HepG2 (cell line): ENCODE data around the gene TCF3. TPM values are rescaled to one million over a fixed set of nuclear protein-coding genes. Genes with fewer than 3 reads are reported as not detected.

ENCODE experiments used
- CEBPB ChIP-seq: IDR thresholded peaks from 2 replicates; pipeline ENCODE4 v1.6.1; 2011; ENCODE audit warnings: low read depth, low read length, improper control_type of control experiment, borderline replicate concordance
- FOXM1 ChIP-seq: sonication (generic); formaldehyde crosslinking; IDR thresholded peaks from 2 replicates; pipeline ENCODE4 v1.5.0; 2020; ENCODE audit warnings: missing genetic modification reagents
- GFI1 ChIP-seq: sonication (generic); formaldehyde crosslinking; IDR thresholded peaks from 2 replicates; pipeline ENCODE4 v1.5.0; 2020; ENCODE audit warnings: missing genetic modification reagents, mild to moderate bottlenecking, borderline replicate concordance
- HDAC1 ChIP-seq: sonication (generic); formaldehyde crosslinking; IDR thresholded peaks from 2 replicates; pipeline ENCODE4 v1.5.1; 2020; ENCODE audit warnings: mild to moderate bottlenecking, missing genetic modification reagents
- HOXD1 ChIP-seq: sonication (generic); formaldehyde crosslinking; IDR thresholded peaks from 2 replicates; pipeline ENCODE4 v1.5.0; 2020; ENCODE audit warnings: missing genetic modification reagents
- KMT2A ChIP-seq: sonication (generic); formaldehyde crosslinking; IDR thresholded peaks from 2 replicates; pipeline ENCODE4 v1.4.0; 2020; ENCODE audit warnings: missing genetic modification reagents
- MED8 ChIP-seq: sonication (generic); formaldehyde crosslinking; IDR thresholded peaks from 2 replicates; pipeline ENCODE4 v1.8.1; 2023; ENCODE audit warnings: mild to moderate bottlenecking, missing genetic modification reagents; ENCODE audit not compliant: insufficient replicate concordance
- PAF1 ChIP-seq: IDR thresholded peaks from 2 replicates; pipeline ENCODE4 v1.6.1; 2016; ENCODE audit warnings: missing genetic modification reagents, missing compliant biosample characterization
- RARA ChIP-seq: IDR thresholded peaks from 2 replicates; pipeline ENCODE4 v1.6.1; 2016; ENCODE audit warnings: missing genetic modification reagents, missing compliant biosample characterization
- RCOR2 ChIP-seq: IDR thresholded peaks from 2 replicates; pipeline ENCODE4 v1.6.1; 2016; ENCODE audit warnings: missing biosample characterization, missing genetic modification reagents
- RELA ChIP-seq: sonication (generic); formaldehyde crosslinking; IDR thresholded peaks from 2 replicates; pipeline ENCODE4 v1.4.0; 2020; ENCODE audit warnings: missing genetic modification reagents
- RFXAP ChIP-seq: sonication (generic); formaldehyde crosslinking; IDR thresholded peaks from 2 replicates; pipeline ENCODE4 v1.4.0; 2020; ENCODE audit warnings: missing genetic modification reagents, borderline replicate concordance
- SATB2 ChIP-seq: sonication (generic); formaldehyde crosslinking; IDR thresholded peaks from 2 replicates; pipeline ENCODE4 v1.5.0; 2020; ENCODE audit warnings: missing genetic modification reagents
- STAT6 ChIP-seq: sonication (generic); formaldehyde crosslinking; IDR thresholded peaks from 2 replicates; pipeline ENCODE4 v1.4.0; 2020; ENCODE audit warnings: missing genetic modification reagents, mild to moderate bottlenecking, borderline replicate concordance
- ZBTB21 ChIP-seq: sonication (generic); formaldehyde crosslinking; IDR thresholded peaks from 2 replicates; pipeline ENCODE4 v1.4.0; 2020; ENCODE audit warnings: missing genetic modification reagents
- ZBTB38 ChIP-seq: sonication (generic); formaldehyde crosslinking; IDR thresholded peaks from 2 replicates; pipeline ENCODE4 v1.5.1; 2020; ENCODE audit warnings: mild to moderate bottlenecking, missing genetic modification reagents
- ZNF225 ChIP-seq: sonication (generic); formaldehyde crosslinking; IDR thresholded peaks from 2 replicates; pipeline ENCODE4 v1.4.0; 2020; ENCODE audit warnings: mild to moderate bottlenecking, missing genetic modification reagents
- ZNF264 ChIP-seq: sonication (generic); formaldehyde crosslinking; IDR thresholded peaks from 2 replicates; pipeline ENCODE4 v1.4.0; 2020; ENCODE audit warnings: missing genetic modification reagents
- ZNF546 ChIP-seq: sonication (generic); formaldehyde crosslinking; conservative IDR thresholded peaks from 2 replicates; pipeline ENCODE4 v1.8.1; 2023; ENCODE audit warnings: mild to moderate bottlenecking, missing genetic modification reagents
- ZNF619 ChIP-seq: sonication (generic); formaldehyde crosslinking; IDR thresholded peaks from 2 replicates; pipeline ENCODE4 v1.4.0; 2020; ENCODE audit warnings: mild to moderate bottlenecking, missing genetic modification reagents
- ZNF629 ChIP-seq: sonication (generic); formaldehyde crosslinking; conservative IDR thresholded peaks from 2 replicates; pipeline ENCODE4 v1.5.0; 2020; ENCODE audit warnings: missing genetic modification reagents
- ZNF674 ChIP-seq: sonication (generic); formaldehyde crosslinking; IDR thresholded peaks from 2 replicates; pipeline ENCODE4 v1.5.0; 2020; ENCODE audit warnings: low read depth, mild to moderate bottlenecking, missing genetic modification reagents
- polyA plus RNA-seq, 8 experiments: library from polyadenylated mRNA; depleted of rRNA in 3 of 8; stranded (reverse) in 7 of 8; unstranded in 1 of 8; fragments of >200 nt; fragmentation: Illumina TruSeq in 4 of 8; extraction: Trizol in 4 of 8; gene quantifications; 2 replicates each; pipeline versions ENCODE4 v1.2.1 to v1.2.3, GENCODE V29; 2011 to 2016; ENCODE audit warnings: low read depth in 4 of 8, missing spikeins in 1 of 8, mixed read lengths in 1 of 8; ENCODE audit not compliant: insufficient read depth in 1 of 8
- total RNA-seq, 5 experiments: library from RNA; depleted of rRNA; stranded (reverse); fragments of >200 nt; fragmentation: Illumina TruSeq; extraction: Trizol; gene quantifications; 2 replicates each; pipeline ENCODE4 v1.2.3, GENCODE V29; 2016; ENCODE audit warnings: low read depth in 1 of 5
- TF ChIP-seq, protein P1 (sequence below): sonication (generic); formaldehyde crosslinking; IDR thresholded peaks from 2 replicates; pipeline ENCODE4 v1.5.0; 2020; ENCODE audit warnings: mild to moderate bottlenecking, missing genetic modification reagents
- TF ChIP-seq, protein P2 (sequence below): sonication (generic); formaldehyde crosslinking; IDR thresholded peaks from 2 replicates; pipeline ENCODE4 v1.4.0; 2020; ENCODE audit warnings: mild to moderate bottlenecking, missing genetic modification reagents, borderline replicate concordance

TCF3 gene
- total and polyA plus RNA-seq, 2 of the 13 experiments (the other 11 are each of a cell fraction or from before 2014, with no cell fraction given), result 51.4 to 53.2 TPM

GRCh38 chr19:1652471-1653299 is at the start of gene TCF3 (continued):
- TF ChIP-seq ZBTB21 (CRISPR knock-in tag), result peak; percentile 66; the same call in 1 of the 2 replicates
- peak; percentile 35; the same call in 1 of the 2 replicates for TF ChIP-seq KMT2A (CRISPR knock-in tag)
- peak; percentile 55; the same call in 1 of the 2 replicates for TF ChIP-seq HDAC1 (CRISPR knock-in tag)
- no peak for TF ChIP-seq ZNF546 (CRISPR knock-in tag)
- TF ChIP-seq RFXAP (CRISPR knock-in tag), result no peak
- TF ChIP-seq, protein P1, sequence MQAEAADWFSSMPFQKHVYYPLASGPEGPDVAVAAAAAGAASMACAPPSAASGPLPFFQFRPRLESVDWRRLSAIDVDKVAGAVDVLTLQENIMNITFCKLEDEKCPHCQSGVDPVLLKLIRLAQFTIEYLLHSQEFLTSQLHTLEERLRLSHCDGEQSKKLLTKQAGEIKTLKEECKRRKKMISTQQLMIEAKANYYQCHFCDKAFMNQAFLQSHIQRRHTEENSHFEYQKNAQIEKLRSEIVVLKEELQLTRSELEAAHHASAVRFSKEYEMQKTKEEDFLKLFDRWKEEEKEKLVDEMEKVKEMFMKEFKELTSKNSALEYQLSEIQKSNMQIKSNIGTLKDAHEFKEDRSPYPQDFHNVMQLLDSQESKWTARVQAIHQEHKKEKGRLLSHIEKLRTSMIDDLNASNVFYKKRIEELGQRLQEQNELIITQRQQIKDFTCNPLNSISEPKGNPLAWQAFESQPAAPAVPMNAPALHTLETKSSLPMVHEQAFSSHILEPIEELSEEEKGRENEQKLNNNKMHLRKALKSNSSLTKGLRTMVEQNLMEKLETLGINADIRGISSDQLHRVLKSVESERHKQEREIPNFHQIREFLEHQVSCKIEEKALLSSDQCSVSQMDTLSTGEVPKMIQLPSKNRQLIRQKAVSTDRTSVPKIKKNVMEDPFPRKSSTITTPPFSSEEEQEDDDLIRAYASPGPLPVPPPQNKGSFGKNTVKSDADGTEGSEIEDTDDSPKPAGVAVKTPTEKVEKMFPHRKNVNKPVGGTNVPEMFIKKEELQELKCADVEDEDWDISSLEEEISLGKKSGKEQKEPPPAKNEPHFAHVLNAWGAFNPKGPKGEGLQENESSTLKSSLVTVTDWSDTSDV (CRISPR knock-in tag), result 0 out of 2 replicates have a peak, but pooled peaks have one; percentile 51
- peak; percentile 74 for TF ChIP-seq RCOR2
- TF ChIP-seq ZNF674 (CRISPR knock-in tag), result no peak
- 0 out of 2 replicates have a peak, but pooled peaks have one; percentile 43 for TF ChIP-seq RELA (CRISPR knock-in tag)
- peak; percentile 33; the same call in 1 of the 2 replicates for TF ChIP-seq HOXD1
- peak; percentile 97 for TF ChIP-seq ZNF629
- TF ChIP-seq ZNF619, result 0 out of 2 replicates have a peak, but pooled peaks have one; percentile 22
- peak; percentile 35 for TF ChIP-seq MED8 (CRISPR knock-in tag)
- TF ChIP-seq SATB2 (CRISPR knock-in tag), result 0 out of 2 replicates have a peak, but pooled peaks have one; percentile 43
- peak; percentile 26; the same call in 1 of the 2 replicates for TF ChIP-seq GFI1 (CRISPR knock-in tag)
- TF ChIP-seq RARA (CRISPR knock-in tag), result no peak; the same call in 1 of the 2 replicates
- TF ChIP-seq ZNF264 (CRISPR knock-in tag), result no peak
- no peak for TF ChIP-seq FOXM1 (CRISPR knock-in tag)
- TF ChIP-seq, protein P2, sequence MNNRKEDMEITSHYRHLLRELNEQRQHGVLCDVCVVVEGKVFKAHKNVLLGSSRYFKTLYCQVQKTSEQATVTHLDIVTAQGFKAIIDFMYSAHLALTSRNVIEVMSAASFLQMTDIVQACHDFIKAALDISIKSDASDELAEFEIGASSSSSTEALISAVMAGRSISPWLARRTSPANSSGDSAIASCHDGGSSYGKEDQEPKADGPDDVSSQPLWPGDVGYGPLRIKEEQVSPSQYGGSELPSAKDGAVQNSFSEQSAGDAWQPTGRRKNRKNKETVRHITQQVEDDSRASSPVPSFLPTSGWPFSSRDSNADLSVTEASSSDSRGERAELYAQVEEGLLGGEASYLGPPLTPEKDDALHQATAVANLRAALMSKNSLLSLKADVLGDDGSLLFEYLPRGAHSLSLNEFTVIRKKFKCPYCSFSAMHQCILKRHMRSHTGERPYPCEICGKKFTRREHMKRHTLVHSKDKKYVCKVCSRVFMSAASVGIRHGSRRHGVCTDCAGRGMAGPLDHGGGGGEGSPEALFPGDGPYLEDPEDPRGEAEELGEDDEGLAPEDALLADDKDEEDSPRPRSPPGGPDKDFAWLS (CRISPR knock-in tag), result no peak
- no peak for TF ChIP-seq ZBTB38
- no peak for TF ChIP-seq STAT6 (CRISPR knock-in tag)
- no peak for TF ChIP-seq PAF1 (CRISPR knock-in tag)
- TF ChIP-seq ZNF225, result no peak
- TF ChIP-seq CEBPB, result peak; percentile 91
